Spleen (tissue), 7 donors: ENCODE data around the gene TBXAS1.
A peak's percentile ranks its signal among the peaks of the same experiment; 100 is the strongest.

ENCODE experiments used
- POLR2A ChIP-seq, 3 donors: fragments of 450-650 bp; IDR thresholded peaks; one replicate each; pipeline ENCODE4 v1.5.1; 2017; ENCODE audit warnings: antibody characterized with exemption in 3 of 3, mild to moderate bottlenecking in 1 of 3
- POLR2AphosphoS5 ChIP-seq, 3 donors: sonication (generic); formaldehyde crosslinking; IDR thresholded peaks; one replicate each; pipeline ENCODE4 v1.5.1; 2017; ENCODE audit warnings: antibody characterized with exemption in 3 of 3
- TF ChIP-seq, protein P1 (sequence below), 11 experiments: fragments of 200-600 bp in 7 of 11; fragments of 450-650 bp in 4 of 11; sonication (generic) in 4 of 11; IDR thresholded peaks in 8 of 11; conservative IDR thresholded peaks in 3 of 11; 1 replicate in 7 of 11; 2 replicates in 4 of 11; pipeline versions ENCODE4 v1.4.0 to v1.8.0; 2016 to 2021; ENCODE audit warnings: antibody characterized with exemption in 11 of 11, inconsistent platforms in 4 of 11, mild to moderate bottlenecking in 1 of 11
- donor health status: DM: no; HTN: no; CAD: no; lungs with moderate emphysema.
- donor health status: DM: no; HTN: no; CAD: no.
- donor health status: DM: no; HTN: no; CAD: no.

DNA sequence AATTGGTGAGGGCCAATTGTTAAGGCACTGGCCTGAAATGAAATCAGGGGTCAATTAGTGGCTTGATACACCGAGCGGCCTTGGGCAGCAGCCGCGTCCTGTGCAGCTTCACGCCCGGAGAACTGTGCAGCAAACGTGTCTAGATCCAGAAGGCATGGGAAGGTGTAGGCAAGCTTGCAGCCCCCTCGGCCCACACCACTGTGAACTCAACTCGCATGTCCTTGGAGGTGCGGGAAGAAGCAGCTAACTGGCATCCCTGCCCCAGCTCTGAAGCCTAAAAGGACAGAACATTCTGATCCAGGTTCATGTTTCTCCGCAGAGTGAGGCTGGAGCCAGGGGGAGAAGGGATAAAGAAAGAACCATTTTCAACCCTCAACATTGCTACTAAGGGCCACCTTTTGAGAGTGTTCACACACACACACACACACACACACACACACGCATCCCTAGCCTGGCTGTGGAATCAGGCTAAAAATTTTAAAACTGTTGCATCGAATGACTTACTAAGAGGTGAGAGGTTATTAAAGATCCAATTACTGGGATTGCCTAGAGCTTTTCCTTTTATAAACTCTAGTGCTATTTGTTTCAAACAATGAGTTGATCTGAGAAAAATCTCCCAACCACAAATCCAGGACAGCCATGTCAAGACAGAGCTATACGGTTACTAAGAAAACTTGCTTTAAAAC lies 129.7 kb downstream of the TBXAS1 start:
- TF ChIP-seq, protein P1, sequence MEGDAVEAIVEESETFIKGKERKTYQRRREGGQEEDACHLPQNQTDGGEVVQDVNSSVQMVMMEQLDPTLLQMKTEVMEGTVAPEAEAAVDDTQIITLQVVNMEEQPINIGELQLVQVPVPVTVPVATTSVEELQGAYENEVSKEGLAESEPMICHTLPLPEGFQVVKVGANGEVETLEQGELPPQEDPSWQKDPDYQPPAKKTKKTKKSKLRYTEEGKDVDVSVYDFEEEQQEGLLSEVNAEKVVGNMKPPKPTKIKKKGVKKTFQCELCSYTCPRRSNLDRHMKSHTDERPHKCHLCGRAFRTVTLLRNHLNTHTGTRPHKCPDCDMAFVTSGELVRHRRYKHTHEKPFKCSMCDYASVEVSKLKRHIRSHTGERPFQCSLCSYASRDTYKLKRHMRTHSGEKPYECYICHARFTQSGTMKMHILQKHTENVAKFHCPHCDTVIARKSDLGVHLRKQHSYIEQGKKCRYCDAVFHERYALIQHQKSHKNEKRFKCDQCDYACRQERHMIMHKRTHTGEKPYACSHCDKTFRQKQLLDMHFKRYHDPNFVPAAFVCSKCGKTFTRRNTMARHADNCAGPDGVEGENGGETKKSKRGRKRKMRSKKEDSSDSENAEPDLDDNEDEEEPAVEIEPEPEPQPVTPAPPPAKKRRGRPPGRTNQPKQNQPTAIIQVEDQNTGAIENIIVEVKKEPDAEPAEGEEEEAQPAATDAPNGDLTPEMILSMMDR (IDR thresholded peaks at IDR 0.05 in 8 of 11, conservative IDR thresholded peaks at IDR 0.05 in 3 of 11), result no peak
- TF ChIP-seq POLR2AphosphoS5 (IDR thresholded peaks at IDR 0.05) (peak in 1 of 3 donors; percentile 56), POLR2A (IDR thresholded peaks at IDR 0.05) (no peak)
